HG02852 (cell line): ENCODE measurements around the gene NCEH1.
A peak's percentile ranks its signal among the peaks of the same experiment; 100 is the strongest.

Experiments
- ATAC-seq: cut with Tn5 transposase; IDR thresholded peaks from one replicate; pipeline ENCODE4 v1.9.1; 2021; ENCODE audit warnings: mild to moderate bottlenecking, moderate library complexity; ENCODE audit not compliant: unreplicated experiment

The NCEH1 gene

DNA sequence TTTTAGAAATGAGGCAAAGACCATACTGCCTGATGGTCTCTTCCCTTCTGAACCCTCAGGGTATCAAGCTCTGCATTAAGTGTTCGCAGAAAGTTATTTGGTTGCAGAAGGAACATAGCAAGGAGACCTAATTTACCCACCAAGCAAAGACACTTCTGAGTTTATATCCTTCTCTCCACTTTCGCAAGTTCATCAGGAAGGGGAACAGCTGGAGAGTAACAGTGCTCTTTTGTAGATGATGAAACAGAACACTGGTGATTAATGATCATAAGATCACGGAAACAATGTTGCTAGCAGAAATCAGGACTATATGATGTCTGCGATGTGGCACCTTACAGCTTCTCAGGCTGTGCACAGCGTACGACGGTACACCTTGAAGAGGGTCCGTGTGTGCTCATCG, 62.1 kb downstream of the NCEH1 start:
- no peak for ATAC-seq

DNA sequence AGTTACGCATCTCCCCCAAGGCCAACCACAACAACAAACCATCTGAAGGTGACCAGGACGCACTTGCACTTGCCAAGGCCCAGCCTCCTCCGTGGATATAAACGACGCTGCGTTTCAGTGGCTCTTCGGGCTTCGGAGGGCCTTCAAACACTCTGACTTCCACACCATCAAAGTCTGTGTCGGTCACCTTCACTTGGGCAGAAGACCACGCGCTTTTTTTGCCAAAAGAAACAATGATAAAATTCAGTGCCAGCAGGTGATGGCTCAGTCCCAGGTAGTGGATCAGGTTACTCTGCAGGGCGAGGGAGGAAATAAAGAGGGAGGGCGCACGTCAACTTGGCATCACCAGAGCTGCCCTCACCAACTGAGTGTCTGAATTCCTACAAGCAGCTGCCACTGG, 63.0 kb downstream of the NCEH1 start:
- no peak for ATAC-seq

DNA sequence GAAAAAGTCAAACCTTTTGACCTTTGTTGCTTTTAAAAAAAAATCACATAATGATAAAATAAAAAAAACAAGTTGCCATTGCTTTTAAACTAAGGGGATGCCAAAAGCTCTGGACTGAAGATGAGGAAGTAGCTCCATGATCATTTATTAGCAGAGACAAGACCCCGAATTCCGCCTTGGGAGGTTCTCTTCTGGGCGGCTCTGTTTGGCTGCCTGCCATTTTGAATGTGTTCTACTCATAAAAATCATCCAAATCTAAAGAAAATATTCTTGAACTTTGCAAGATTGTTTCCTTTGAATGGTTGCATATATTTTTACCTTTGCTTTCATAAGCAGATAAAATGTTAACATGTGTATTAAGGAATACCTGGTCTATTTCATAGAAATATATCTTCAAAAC, 63.8 kb downstream of the NCEH1 start:
- no peak for ATAC-seq

DNA sequence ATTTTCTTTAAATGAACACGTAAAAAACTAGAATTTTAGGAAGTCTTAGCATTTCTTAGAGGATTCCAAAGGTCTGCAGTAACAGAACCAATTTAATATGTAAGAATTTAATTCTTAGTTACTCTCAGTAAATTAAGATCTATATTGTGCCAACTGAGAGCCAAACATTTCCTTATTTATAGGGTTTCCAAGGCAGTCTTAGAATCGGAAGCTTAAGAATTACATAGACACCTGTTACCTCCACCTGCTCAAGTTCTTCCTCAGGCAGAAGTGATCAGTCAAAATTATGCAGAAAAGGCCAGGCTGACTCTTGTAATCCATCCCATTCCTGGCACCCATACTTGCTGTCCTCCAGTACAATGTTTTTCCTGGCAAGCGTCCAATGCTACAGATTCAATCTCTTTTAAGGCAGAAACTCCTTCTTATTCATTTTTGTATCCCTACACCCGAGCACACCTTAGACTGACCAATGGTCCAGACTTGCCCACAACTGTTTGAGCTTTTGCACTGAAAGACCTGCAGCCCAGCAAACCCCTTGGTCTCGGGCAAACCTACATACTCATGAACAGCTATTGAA, 64.3 kb downstream of the NCEH1 start:
- no peak for ATAC-seq

DNA sequence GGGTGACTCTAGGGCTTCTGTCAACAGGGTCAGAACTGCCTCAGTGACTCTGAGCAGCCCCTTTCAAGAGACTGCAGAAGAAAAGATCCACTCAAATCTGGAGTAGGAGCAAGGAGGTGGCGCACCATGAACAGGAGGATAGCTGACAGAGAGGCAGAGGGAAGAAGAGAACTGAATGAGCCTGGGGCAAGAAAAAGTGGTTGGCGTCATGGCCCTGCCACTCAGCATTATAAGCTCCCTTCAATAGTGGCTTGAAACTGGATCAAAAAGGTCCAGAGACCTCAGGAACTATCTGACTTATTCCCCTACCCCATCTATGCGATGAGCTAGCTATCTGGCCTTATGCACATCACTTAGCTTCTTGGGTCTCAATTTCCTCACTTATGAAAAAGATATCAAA, 66.6 kb downstream of the NCEH1 start:
- ATAC-seq: no peak

DNA sequence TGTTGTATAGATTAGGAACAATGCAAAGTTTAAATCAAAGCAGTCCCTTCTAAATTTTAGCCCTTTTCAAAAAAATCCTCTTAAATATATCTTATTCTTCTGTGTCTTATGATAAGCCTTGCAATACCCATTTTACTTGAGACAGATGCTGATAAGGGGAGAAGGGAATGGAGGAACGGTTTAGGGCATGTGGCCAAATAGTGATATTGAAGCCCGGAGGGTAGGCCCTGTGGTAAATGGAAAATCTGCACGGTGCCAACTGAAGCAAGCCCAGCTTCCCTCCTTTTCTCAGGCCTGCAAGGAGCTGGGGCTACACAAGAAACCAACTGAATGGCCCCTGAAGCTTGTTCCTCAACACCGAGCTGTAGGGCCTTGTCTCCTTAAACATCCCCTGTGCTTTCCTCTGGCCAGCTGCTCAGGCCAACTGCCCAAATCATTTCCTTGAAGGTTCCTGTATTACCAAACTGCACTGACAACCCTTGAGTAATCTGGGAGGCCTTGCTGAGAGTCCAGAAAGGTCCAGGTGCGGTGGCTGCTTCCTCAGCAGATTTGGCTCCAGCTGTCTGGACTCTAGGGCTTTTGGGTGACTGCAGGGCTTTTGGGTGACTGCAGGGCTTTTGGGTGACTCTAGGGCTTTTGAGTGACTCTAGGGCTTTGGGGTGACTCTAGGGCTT, 67.2 kb downstream of the NCEH1 start:
- ATAC-seq: no peak

DNA sequence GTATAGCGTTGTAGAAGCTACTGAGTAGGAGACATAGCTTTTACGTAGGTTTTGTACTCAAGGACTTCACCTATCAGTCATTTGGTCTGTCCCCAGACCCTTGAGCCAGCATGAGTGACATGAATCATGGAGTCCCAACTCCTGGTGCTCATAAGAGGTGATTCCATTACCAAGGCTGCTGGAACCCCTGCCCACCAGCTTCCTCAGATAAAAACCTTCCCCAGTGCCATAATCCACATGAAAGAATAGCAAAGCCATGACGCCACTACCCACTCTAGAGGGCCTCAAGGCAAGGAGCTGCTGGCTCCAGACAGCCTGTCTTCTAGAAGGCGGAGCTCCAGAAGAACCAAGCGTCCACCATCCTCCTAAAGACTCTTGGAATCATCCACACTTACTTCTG, 69.6 kb downstream of the NCEH1 start:
- ATAC-seq: no peak

DNA sequence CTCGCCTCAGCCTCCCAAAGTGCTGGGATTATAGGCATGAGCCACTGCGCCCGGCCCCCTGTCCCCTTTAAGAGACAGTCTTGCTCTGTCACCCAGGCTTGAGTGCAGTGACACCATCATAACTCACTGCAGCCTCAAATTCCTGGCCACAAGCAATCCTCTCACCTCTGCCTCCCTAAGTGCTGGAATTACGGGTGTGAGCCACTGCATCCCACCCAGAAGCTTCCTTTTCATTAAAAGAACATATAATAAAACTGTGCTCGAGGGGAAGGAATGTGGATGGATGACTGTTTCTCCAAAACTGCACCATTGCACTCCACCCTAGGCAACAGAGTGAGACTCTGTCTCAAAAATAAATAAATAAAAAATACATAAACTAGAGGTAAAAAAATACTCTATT, 70.1 kb downstream of the NCEH1 start:
- ATAC-seq: no peak

DNA sequence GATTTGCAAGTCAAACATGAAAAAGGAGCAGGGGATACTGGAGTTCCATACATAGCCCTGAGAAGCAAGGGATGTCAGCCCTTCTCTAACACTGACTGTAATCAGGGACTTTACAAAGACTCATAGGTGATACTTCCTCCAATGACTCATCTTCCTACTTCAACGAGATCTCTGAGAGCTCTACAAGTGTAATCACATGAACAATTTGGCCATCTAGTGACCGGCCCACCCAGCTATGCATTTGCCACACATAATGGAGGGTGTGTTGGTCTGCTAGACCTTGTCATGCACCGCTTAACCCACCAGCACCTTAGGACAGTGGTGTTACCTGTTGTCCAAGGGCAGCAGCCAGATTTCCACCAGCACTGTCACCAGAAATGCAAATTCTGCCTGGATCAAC, 75.3 kb downstream of the NCEH1 start:
- ATAC-seq: peak; percentile 100

DNA sequence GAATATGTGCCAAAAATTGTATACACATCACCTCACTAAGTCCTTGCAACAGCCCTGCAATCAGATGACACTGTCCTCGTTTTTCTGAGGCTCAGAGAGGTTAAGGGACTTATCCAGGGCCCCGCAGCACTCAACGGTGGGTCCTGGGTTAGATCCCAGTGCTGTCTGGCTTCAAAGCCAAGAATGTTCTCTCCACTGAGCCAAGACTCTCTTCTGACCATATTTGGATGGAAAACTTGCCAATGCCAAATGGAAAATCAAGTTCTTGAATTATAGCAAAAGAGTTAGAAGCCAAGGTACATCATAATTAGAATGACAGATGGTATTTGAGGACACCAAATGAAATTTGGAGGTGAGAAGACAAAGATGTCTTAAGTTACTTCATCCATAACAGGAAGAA, 75.9 kb downstream of the NCEH1 start:
- no peak for ATAC-seq

DNA sequence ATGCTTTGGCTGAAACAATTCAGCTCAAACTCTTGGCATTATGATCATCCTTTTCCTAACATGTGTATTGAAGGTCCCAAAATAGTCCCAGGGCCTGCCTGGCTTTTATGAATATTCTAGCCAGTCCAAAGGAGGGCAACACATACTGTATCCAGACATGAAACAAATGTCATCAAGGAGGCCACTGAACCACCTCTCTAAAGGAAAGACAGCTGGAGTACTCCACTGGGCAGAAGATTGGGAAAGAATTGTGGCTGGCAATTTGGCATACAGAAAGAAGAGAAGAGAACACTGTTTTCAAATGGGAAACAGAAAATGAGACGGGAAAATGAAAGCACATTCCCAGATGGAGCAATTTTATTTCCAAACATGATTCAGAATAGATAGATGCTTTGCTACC, 80.6 kb downstream of the NCEH1 start:
- no peak for ATAC-seq

DNA sequence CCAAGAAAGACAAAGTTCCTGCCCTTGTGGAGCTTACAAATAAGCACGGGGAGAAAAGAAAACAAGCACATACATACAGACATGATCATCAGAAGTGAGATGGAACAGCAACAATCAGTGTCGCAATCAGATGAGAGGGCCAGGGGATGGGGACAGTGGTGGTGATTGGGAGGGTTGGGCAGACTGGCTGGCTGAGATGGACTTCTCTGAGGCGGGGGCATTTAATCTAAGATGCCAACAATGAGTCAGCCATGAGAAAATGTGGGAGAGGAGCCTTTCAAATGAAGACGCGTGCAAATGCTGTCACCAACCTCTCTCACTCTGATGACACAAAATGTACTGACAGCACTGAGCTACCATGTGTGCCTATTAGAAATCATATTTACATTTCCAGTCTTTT, 81.4 kb downstream of the NCEH1 start:
- no peak for ATAC-seq

DNA sequence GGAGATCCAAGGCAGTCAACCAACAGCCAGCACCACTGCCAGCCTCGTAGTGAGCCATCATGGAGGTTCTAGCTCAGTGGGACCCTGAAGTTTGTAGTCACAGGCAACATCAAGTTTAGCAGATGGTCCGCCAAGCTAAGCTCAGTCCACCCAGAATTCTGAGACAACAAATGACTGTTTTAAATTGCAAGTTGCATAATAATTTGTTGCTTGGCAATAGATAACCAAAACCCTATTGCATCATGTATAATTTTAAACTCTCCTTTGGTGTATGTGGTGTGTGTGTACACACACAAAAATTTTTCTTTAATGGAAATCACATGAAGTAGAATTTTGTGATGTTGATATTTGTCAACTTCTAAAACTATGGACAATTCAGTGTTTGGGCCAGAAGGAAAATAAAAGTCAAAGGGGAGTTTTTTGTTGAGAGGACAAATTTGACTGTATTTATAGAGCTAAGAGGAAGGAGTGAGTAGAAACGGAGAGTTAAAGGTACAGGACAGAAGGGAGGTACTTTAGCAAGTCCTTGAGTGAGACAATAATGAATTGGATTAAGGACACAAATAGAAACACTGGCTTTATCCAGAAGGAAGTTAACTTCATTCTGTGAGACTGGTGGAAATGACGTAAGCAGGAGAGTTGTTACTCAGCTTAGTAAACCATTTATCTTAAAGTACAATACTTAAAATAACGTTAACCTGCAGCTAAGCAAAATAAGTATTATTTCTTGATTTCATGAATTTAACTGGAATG, 83.6 kb downstream of the NCEH1 start:
- ATAC-seq: no peak

DNA sequence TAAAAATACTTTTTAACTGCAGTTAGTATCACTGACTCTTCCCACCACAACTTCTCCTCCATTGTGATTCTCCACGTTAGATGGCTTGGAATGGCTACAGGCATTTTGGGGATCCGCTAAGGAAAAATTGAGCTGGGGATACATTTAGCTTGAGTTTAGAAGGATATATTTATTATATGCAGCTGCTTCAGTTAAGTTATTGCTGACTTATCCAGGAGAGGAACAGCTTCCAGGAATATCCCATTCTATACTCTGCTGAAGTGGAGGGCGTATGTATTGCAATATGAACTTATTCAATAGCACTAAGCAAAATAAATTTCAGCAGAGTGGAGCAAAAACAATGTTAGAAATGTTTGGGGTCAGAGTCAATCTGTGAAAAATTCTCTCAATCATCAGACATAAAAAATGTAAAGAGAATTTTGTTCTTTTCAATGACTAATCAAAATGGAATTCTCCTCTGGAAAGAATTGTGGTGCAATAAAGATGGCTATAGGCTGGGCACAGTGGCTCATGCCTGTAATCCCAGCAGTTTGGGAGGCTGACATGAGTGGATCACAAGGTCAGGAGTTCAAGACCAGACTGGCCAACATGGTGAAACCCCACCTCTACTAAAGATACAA, 84.7 kb downstream of the NCEH1 start:
- no peak for ATAC-seq

DNA sequence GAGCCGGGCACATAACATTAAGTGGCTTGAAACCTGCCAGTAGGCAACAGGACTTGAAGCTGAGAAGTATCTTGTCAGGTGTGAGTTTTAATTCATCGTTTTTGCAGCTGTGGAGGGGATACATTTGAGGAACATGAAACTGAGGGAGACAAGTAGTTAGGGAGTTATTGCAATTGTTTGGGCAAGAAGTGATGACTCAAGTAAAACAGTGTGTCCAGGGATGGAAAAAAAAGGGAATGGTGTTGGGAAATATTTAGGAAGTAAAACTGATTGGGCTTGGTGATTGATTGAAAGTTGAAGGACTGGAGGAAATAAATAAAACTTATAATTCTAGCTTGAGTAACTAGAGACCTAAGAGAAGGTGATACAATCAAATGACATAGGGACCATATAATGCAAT, 85.5 kb downstream of the NCEH1 start:
- ATAC-seq: no peak

DNA sequence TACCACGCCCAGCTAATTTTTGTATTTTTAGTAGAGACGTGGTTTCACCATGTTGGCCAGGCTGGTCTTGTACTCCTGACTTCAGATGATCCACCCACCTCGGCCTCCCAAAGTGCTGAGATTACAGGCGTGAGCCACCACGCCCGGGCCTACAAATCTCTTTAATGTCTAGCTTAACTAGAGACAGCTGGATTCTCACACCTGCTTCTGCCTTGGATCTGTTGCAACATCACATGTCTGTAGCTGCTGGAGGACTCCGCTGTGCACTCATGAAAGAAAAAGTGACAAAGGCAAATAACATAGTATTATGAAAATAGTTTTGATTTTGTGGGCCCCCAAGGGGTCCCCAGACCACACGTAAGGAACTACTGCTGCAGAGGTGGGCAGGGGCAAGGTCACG, 85.9 kb downstream of the NCEH1 start:
- ATAC-seq: no peak

DNA sequence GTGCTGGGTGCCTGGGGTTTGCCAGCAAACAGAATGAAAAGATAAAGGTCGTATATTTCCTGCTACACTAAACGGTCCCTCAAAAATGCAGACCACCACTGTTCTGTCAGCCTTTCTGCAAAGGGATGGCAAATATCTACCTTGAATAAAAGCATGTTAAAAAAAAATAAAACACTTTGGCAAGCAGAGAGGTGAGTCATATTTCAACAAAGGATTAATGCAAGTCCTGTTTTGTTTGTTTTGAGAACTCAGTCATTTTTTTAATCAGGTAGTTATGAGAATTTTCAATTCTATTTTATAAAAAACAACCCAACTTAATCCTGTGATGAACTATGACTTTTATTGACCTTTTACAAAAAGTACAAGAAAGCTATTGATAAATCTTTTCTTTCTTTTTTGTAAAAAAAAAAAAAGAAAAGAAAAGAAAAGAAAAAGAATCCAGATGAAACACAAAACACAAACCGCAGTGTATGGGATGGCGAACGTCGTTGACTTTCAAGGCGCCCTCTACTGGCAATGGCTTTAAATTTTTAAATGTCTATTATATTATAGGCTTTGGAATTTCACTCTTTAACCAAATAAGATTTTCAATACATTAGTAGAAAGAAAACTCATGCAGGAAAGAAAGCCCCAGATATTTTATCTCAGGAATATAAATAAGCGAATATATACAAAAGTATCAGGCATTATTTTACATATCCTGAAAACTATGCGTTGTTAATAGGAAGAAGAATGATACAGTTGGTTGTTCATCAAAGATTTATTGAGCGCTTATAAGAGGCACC, 87.8 kb downstream of the NCEH1 start:
- ATAC-seq: no peak

DNA sequence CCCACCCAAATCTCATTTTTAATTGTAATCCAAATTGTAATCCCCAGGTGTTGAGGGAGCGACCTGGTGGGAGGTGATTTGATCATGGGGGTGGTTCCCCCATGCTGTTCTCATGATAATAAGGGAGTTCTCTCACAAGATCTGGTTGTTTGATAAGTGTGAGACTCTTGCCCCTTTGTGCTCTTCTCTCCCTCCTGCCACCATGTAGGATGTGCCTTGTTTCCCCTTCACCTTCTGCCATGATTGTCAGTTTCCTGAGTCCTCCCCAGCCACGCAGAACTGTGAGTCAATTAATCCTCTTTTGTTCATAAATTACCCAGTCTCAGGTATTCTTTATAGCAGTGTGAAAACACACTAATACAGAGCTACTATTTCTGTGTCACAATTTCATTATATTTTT, 88.7 kb downstream of the NCEH1 start:
- ATAC-seq: no peak

DNA sequence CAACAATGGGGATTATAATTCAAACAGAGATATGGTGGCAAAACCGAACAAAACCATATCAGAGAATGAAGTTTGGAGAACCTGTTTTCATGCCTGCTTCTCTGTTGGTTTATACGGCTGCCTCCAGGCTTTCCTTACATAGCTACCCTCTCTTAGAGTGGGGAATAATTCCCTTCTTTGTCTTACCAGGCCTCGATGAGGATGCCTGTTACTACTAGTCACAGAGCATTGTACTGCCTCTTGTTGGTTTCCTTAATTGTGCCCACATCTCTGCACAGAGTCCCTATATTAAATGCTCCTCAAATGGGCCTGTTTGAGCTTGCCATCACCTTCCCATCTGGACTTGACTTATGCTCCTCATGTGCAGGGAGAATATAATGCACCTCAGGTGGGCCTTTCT, 92.9 kb downstream of the NCEH1 start:
- ATAC-seq: no peak

DNA sequence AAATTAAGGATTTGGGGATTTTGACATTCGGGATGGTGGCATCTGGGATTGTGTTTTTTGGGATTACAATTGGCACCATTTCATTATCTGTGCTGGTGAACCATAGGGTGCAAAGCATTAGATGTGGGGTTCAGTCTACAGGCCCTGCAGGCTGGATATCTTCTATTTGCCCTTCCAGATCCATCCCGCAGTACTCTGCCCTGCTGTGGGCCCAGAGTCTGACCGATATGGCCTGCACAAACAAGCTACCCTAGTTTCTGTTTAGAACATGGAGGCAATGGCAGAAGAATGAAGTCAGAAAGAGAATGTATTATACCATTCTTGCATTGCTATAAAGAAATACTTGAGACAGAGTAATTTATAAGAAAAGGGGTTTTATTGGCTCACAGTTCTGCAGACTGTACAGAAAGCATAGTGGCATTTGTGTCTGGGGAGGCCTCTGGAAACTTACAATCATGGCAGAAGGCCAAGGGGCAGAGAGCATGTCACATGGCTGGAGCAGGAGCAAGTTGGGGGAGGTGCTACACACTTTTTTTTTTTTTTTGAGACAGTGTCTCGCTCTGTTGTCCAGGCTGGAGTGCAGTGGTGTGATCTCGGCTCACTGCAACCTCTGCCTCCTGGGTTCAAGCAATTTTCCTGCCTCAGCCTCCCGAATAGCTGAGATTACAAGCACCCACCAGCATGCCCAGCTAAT, 93.7 kb downstream of the NCEH1 start:
- ATAC-seq: no peak

DNA sequence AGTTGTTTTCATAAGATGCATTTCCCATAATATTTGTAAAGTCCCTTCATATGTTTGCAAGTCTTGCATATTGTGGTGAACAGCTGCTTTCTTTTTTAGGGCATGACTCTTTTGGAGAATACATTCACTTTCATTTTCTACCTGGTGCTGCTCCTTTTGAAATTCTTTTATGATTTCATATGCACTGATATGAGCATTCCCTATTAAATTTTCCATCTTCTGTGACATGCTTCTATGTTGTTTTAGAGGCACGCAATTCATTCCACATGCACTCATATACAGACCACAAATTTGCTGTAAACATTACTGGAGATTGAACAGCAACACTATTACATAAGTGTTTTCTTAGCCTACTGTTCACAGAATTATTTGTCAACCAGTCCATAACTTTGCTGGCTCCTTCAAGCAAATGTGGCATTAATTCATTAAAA, 94.8 kb downstream of the NCEH1 start:
- ATAC-seq: no peak
